Measurements from ENCODE around the gene EIF4G3.

Gene EIF4G3

GRCh38 chr1:21105807-21106206, 70.9 kb downstream of the EIF4G3 start:
- no peak overlapping the region for H3K27ac ChIP-seq
- no peaks in the 10 kb centered on the region for H3K27me3 ChIP-seq (replicated peaks)
- TF ChIP-seq CTCF (IDR thresholded peaks at IDR 0.05; ENCODE audit: low read depth, low read length, missing control alignments), result no peak
- peaks cover 5% of the 10 kb centered on the region for H3K36me3 ChIP-seq (replicated peaks)
- in situ Hi-C loops (cut with HindIII; ENCODE audit: low pct_ligation_motif_present, low sequenced_read_pairs), result no loop called here
- DNase-seq, result no peak
- H3K4me3 ChIP-seq (ENCODE audit: low read depth, low read length), result no peak overlapping the region

GRCh38 chr1:21104683-21105082, 72.0 kb downstream of the EIF4G3 start:
- TF ChIP-seq CTCF (IDR thresholded peaks at IDR 0.05; ENCODE audit: low read depth, low read length, missing control alignments), result no peak
- no peak overlapping the region for H3K4me3 ChIP-seq (ENCODE audit: low read depth, low read length)
- no peak for DNase-seq
- H3K27ac ChIP-seq, result no peak overlapping the region
- in situ Hi-C loops (cut with HindIII; ENCODE audit: low pct_ligation_motif_present, low sequenced_read_pairs), result no loop called here
- peaks cover 5% of the 10 kb centered on the region for H3K36me3 ChIP-seq (replicated peaks)
- no peaks in the 10 kb centered on the region for H3K27me3 ChIP-seq (replicated peaks)

GRCh38 chr1:21100481-21100921, 76.2 kb downstream of the EIF4G3 start:
- peaks cover 3% of the 10 kb centered on the region for H3K36me3 ChIP-seq (replicated peaks)
- no peak for DNase-seq
- in situ Hi-C loops (cut with HindIII; ENCODE audit: low pct_ligation_motif_present, low sequenced_read_pairs), result no loop called here

GRCh38 chr1:21099869-21100131, 76.9 kb downstream of the EIF4G3 start:
- DNase-seq, result no peak
- TF ChIP-seq CTCF (IDR thresholded peaks at IDR 0.05; ENCODE audit: low read depth, low read length, missing control alignments), result no peak
- Histone ChIP-seq H3K27ac (no peak overlapping the region), H3K27me3 (replicated peaks) (no peaks in the 10 kb centered on the region), H3K4me3 (ENCODE audit: low read depth, low read length) (no peak overlapping the region), H3K36me3 (replicated peaks) (no peaks in the 10 kb centered on the region)
- in situ Hi-C loops (cut with HindIII; ENCODE audit: low pct_ligation_motif_present, low sequenced_read_pairs), result no loop called here

More at GRCh38 chr1:21100481-21100921, 76.2 kb downstream of the EIF4G3 start:
- no peak for TF ChIP-seq CTCF (IDR thresholded peaks at IDR 0.05; ENCODE audit: low read depth, low read length, missing control alignments)
- H3K27me3 ChIP-seq (replicated peaks), result no peaks in the 10 kb centered on the region
- no peak overlapping the region for H3K4me3 ChIP-seq (ENCODE audit: low read depth, low read length)
- no peak overlapping the region for H3K27ac ChIP-seq

GRCh38 chr1:21099034-21099868, 77.4 kb downstream of the EIF4G3 start:
- no peak for DNase-seq
- no peaks in the 10 kb centered on the region for H3K27me3 ChIP-seq (replicated peaks)
- H3K27ac ChIP-seq, result no peak overlapping the region
- H3K4me3 ChIP-seq (ENCODE audit: low read depth, low read length), result no peak overlapping the region
- in situ Hi-C loops (cut with HindIII; ENCODE audit: low pct_ligation_motif_present, low sequenced_read_pairs), result no loop called here
- no peak for TF ChIP-seq CTCF (IDR thresholded peaks at IDR 0.05; ENCODE audit: low read depth, low read length, missing control alignments)
- H3K36me3 ChIP-seq (replicated peaks), result no peaks in the 10 kb centered on the region

All from brain microvascular endothelial cell (primary cell).